Effector memory CD8-positive, alpha-beta T cell (primary cell): Measurements from ENCODE around the gene TLCD3B.
"Not testable (repeated sequence)": the region's sequence is repeated elsewhere in the genome, so short reads cannot be mapped to it uniquely, and the experiment has no call there.

ENCODE experiments used
- ATAC-seq: fragments of 150-1000 bp; cut with Tn5 transposase; replicated peaks from 2 replicates; pipeline ENCODE4 v1.10.0; 2021; ENCODE audit warnings: mild to moderate bottlenecking, moderate library complexity
- DNase-seq, 3 experiments: peaks; one replicate each; pipeline ENCODE4 v3.0.0; 2021
- H3K27ac Mint-ChIP-seq, 2 donors: one replicate each; pipeline ENCODE4 v1.8.0; 2022; ENCODE audit warnings: mild to moderate bottlenecking in 2 of 2, mixed read lengths in 2 of 2, moderate library complexity in 2 of 2
- H3K27me3 Mint-ChIP-seq, 2 donors: one replicate each; pipeline ENCODE4 v1.8.0; 2022; ENCODE audit warnings: mixed read lengths in 2 of 2
- H3K36me3 Mint-ChIP-seq: one replicate; pipeline ENCODE4 v1.8.0; 2022; ENCODE audit warnings: mild to moderate bottlenecking, moderate library complexity, mixed read lengths; ENCODE audit not compliant: insufficient read depth
- H3K4me1 Mint-ChIP-seq, 2 donors: one replicate each; pipeline ENCODE4 v1.8.0; 2022; ENCODE audit warnings: low read depth in 2 of 2, mixed read lengths in 2 of 2
- H3K4me3 Mint-ChIP-seq, 2 donors: one replicate each; pipeline ENCODE4 v1.8.0; 2022; ENCODE audit warnings: mild to moderate bottlenecking in 2 of 2, mixed read lengths in 2 of 2, moderate library complexity in 2 of 2
- H3K9me3 Mint-ChIP-seq, 2 donors: one replicate each; pipeline ENCODE4 v1.8.0; 2022; ENCODE audit warnings: mixed read lengths in 2 of 2

TLCD3B gene

DNA sequence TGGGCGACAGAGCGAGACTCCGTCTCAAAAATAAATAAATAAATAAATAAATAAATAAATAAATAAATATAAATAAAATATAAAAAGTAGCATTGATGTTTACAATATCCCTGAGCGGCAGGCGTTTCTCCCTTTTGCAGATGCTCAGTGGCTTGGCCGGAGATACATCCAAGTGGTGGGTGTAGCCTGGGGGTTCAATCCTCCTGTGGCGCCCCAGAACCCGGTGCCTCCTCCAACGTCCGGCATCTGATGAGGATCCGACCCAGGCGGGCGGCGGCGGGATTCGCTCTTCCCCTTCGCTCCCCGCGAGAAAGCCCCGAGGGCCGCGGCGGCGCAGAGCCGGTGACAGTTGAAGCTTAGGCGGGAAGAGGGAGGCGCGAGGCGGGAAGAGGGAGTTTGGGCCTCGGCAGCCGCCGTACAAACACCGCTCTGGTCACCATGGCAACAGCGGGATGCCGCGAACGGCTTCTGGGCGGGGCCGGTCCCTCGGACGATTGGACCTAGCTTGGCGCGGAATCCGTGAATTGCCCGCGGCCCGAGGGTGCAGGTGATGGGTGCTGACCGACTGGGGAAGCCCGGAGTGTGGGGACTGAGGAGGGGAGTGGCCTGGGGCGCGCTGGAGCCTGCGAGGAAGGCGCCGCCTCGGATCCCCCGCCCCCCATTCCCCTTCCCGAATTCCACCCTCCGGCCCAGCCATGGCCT is 21.8 kb upstream of the TLCD3B start:
- Mint-ChIP-seq H3K4me3 (peak overlapping the region; percentile 82 to 87), H3K4me1 (peaks cover 11 to 14% of the 10 kb centered on the region in 2 donors), H3K9me3 (no peaks in the 10 kb centered on the region), H3K27me3 (no peaks in the 10 kb centered on the region), H3K36me3 (peaks cover 22% of the 10 kb centered on the region), H3K27ac (peak overlapping the region; percentile 77 to 91)
- ATAC-seq (peak; percentile 87), DNase-seq (peak; percentile 83 to 84 (median 84))

DNA sequence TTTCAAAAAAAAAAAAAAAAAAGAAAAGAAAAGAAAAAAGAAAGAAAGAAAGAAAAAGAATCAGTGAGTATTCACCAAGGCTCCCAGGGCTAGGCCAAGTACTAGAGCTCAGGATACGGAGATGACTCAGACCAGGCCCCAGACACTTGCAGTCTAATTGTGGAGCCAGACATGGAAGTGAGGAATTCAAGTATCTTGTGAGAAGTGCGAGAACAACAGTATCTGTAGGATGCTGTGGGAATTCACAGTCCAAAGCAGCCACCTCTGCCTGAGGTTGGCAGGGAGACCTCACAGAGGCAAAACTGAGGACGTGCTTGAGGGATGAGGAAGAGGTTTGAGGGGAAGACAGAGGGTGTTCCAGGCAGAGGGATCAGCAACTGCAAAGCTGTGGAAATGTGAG is 20.4 kb upstream of the TLCD3B start:
- DNase-seq (no peak), ATAC-seq (no peak)
- Mint-ChIP-seq H3K4me1 (peaks cover 11 to 14% of the 10 kb centered on the region in 2 donors), H3K9me3 (no peaks in the 10 kb centered on the region), H3K27ac (no peak overlapping the region), H3K36me3 (peaks cover 25% of the 10 kb centered on the region), H3K4me3 (peak overlapping the region; percentile 49 to 63), H3K27me3 (no peaks in the 10 kb centered on the region)

DNA sequence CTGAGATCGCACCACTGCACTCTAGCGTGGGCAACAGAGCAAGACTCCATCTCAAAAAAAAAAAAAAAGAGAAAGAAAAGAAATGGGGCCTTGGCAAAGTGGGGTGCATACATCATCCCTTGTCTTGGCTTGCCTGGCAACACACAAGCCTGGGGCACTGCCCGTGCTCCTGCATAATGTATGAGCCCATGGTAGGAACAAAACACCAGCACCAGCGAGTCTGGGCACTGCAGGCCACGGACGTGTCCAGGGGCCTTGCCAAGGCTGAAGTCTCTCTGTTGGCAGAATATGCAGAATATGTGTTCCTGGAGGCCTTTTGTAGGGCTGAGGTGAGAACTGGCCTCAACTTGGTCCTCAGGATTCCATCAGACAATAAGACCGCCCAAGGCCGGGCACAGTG is 18.8 kb upstream of the TLCD3B start:
- DNase-seq (no peak), ATAC-seq (no peak)
- no peak overlapping the region for H3K27ac Mint-ChIP-seq
- no peak overlapping the region for H3K4me3 Mint-ChIP-seq
- H3K9me3 Mint-ChIP-seq, result no peaks in the 10 kb centered on the region
- H3K27me3 Mint-ChIP-seq, result no peaks in the 10 kb centered on the region
- H3K36me3 Mint-ChIP-seq, result peaks cover 29% of the 10 kb centered on the region
- H3K4me1 Mint-ChIP-seq, result peaks cover 11 to 13% of the 10 kb centered on the region in 2 donors

DNA sequence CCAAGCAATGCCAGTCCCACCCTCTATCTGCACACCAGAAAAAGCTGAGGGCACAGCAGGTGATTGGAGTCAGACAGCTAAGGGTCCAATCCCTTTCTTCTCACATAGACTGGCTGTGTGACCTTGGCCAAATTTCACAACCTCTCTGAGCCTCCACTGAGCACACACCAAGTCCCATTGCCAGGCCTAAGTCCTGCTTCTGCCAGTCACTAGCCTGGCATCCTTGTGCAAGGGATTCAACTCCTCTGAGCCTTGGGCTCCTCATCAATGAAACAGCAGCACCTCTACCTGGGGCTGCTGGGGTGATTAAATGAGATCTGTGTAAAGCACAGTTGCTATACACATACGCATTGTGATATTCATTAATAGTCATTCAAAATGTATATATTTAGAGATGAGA is 15.5 kb upstream of the TLCD3B start:
- H3K4me1 Mint-ChIP-seq, result peaks cover 0 to 5% of the 10 kb centered on the region in 2 donors
- H3K27ac Mint-ChIP-seq, result no peak overlapping the region
- no peaks in the 10 kb centered on the region for H3K9me3 Mint-ChIP-seq
- H3K36me3 Mint-ChIP-seq, result peaks cover 11% of the 10 kb centered on the region
- ATAC-seq (no peak), DNase-seq (no peak)
- H3K27me3 Mint-ChIP-seq, result no peaks in the 10 kb centered on the region
- H3K4me3 Mint-ChIP-seq, result no peak overlapping the region

DNA sequence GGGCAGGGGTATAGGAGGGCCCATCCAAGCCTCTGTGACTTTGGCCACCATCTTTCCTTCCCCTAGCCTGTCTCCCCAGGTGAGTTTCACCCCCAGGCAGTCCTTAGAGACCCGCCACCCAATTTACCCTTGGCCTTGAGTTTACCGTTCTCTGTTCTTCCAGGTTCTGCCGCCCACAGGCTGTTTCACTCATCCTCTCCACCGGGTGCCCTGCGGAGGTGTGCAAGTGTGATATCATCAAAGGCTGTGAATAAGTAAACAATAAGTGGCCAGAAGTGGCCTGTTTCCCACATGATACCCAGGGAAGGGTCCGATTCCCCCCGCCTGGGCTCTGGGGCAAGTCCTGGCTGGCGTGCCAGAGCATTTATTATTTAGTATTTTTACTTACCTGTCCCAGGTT is 15.1 kb upstream of the TLCD3B start:
- DNase-seq, result no peak
- H3K27me3 Mint-ChIP-seq, result no peaks in the 10 kb centered on the region
- no peaks in the 10 kb centered on the region for H3K9me3 Mint-ChIP-seq
- no peak overlapping the region for H3K27ac Mint-ChIP-seq
- H3K36me3 Mint-ChIP-seq, result peaks cover 9% of the 10 kb centered on the region
- H3K4me3 Mint-ChIP-seq, result no peak overlapping the region
- H3K4me1 Mint-ChIP-seq, result peaks cover 0 to 5% of the 10 kb centered on the region in 2 donors
- ATAC-seq, result no peak

DNA sequence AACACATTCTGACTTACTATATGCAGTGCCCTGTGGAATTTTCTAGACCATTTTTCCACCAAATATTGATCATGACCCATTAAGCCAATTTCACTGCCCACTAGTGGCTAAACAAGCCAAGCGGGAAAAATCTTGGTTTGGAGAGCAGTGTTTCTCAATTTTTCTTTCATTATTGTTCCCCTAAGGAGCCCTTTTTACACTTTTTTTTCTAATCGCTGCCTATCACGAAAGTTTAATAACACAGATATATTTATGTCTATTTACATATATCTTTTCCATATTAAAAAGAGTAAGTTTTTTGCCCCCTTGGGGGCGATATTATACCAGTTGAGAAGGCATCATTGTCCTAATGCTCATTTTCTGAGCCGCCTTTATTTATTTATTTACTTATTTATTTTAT is 10.8 kb upstream of the TLCD3B start:
- no peak for DNase-seq
- no peak overlapping the region for H3K4me3 Mint-ChIP-seq
- peaks cover 6 to 9% of the 10 kb centered on the region in 2 donors for H3K27me3 Mint-ChIP-seq
- ATAC-seq, result no peak
- peaks cover 7% of the 10 kb centered on the region for H3K36me3 Mint-ChIP-seq
- H3K4me1 Mint-ChIP-seq, result peaks cover 0 to 5% of the 10 kb centered on the region in 2 donors
- no peaks in the 10 kb centered on the region for H3K9me3 Mint-ChIP-seq
- no peak overlapping the region for H3K27ac Mint-ChIP-seq

DNA sequence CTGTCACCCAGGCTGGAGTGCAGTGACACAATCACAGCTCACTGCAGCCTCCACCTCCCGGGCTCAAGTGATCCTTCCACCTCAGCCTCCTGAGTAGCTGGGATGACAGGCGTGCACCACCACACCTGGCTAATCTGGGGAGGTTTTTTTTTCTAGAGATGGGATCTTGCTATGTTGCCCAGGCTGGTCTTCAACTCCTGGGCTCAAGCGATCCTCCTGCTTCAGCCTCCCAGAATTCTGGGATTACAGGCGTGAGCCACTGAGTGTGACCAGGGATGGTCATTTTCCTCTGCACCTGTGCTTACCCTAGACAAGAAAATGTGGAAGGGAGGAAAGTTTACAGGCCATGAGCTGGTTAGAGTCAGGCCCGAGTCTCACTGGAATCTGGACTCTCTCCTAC is 9.6 kb upstream of the TLCD3B start:
- peak overlapping the region in 1 of 2 donors; percentile 69 for H3K27ac Mint-ChIP-seq
- not testable (repeated sequence) for DNase-seq

DNA sequence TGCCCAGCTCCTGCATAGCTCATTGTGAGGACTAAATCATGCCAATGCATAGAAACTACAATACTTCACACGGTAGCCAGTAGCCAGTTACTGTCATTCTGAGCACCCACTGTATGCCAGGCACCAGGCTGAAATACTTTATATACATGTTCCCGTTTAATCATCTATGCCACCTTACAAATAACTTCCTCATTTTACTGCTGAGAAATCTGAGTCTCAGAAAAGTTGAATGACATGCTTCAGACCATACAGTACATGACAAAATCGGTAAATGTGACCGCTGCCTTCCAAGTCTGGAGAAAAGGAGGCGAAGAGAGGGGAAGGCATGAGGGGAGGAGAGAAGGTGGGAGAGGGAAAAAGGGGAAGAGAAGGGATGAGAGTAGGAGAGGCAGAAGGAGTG is 9.2 kb upstream of the TLCD3B start:
- H3K9me3 Mint-ChIP-seq, result no peaks in the 10 kb centered on the region
- no peak overlapping the region for H3K4me3 Mint-ChIP-seq
- peaks cover 5% of the 10 kb centered on the region for H3K36me3 Mint-ChIP-seq
- no peak for DNase-seq
- ATAC-seq, result no peak
- peaks cover 11 to 17% of the 10 kb centered on the region in 2 donors for H3K27me3 Mint-ChIP-seq
- H3K27ac Mint-ChIP-seq, result peak overlapping the region in 1 of 2 donors; percentile 69
- H3K4me1 Mint-ChIP-seq, result peaks cover 0 to 3% of the 10 kb centered on the region in 2 donors

More for the DNA sequence above, 9.6 kb upstream of the TLCD3B start:
- not testable (repeated sequence) for H3K9me3 Mint-ChIP-seq, ATAC-seq, H3K4me1 Mint-ChIP-seq, H3K4me3 Mint-ChIP-seq, H3K36me3 Mint-ChIP-seq
- peaks cover 6 to 12% of the 10 kb centered on the region in 2 donors for H3K27me3 Mint-ChIP-seq

DNA sequence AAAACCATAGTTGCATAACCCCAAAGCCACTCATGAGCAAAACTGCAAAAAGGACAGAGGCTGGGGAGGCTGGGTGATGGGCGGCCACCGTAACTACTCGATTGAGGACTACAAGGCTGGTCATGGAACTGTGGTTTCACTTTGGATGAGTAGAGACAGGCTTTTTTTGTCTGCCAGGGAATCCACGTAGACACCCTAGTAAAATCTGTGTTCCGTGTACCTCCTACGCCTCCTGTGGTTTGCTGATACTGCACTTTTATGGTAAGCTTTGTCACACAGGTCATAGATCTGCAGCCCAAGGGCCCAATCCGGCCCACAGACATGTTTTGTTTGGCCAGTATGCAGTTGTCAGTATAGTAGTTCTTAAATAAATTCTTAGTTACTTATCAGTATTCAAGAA is 2.2 kb upstream of the TLCD3B start:
- DNase-seq (no peak), ATAC-seq (no peak)
- Mint-ChIP-seq H3K9me3 (no peaks in the 10 kb centered on the region), H3K36me3 (no peaks in the 10 kb centered on the region), H3K4me3 (no peak overlapping the region), H3K27ac (no peak overlapping the region), H3K4me1 (peaks cover 5 to 8% of the 10 kb centered on the region in 2 donors), H3K27me3 (peaks cover 54 to 73% of the 10 kb centered on the region in 2 donors)

DNA sequence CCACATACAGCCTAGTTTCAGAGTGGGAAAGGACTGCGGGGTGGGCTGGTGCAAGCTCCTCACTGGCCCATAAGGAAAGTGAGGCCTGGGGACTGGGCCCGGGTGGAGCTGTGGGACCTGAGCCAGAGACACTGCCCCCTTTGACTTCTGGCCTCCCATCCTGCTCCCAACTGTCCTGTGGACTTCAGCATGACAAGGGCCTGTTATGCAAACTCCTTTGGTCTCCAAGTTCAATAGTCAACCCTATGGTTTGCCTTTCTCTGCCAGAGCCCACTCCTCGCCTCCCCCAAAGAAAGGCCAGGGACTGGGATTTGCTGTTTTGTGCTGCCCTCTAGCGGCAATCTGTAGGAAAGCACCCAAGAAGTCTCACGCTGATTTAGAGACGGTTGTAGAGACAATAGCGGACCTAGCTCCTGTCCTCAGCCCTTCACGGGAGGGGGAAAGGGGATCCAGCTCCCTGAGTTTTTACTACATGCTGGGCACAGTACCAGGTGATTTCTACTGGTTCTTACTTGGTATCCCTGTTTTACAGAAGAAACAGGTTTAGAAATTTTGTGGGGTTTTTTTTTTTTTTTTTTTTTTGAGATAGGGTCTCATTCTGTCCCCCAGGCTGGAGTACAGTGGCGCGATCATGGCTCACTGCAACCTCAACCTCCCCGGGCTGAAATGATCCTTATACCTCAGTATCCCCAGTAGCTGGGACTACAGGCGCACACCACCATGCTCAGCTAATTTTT is 1.2 kb upstream of the TLCD3B start:
- peaks cover 5 to 8% of the 10 kb centered on the region in 2 donors for H3K4me1 Mint-ChIP-seq
- DNase-seq, result peak; percentile 50 to 65 (median 57)

DNA sequence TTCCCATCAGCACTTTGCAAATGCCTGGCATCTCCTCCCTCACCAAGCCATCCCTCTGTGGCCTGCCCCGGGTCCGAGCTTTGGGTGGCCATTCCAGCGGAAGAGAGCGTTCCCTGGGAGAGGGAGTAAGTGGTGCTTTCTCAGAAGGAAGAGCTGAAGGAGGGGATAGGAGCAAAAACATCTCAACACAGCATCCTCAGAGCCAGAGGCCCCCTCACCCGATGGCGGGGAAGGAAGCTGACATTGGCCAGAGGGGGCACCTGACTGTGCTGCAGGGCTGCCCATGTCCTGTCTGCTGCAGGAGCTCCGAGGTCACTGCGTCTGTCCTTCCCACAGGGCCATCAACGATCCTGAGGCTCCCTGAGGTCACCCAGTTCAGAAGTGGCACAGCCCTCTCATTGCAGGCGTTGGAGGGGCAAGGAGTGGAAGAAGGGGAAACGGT is 427 bp upstream of the TLCD3B start:
- ATAC-seq (no peak), DNase-seq (no peak)
- Mint-ChIP-seq H3K4me1 (peaks cover 5 to 8% of the 10 kb centered on the region in 2 donors), H3K36me3 (no peaks in the 10 kb centered on the region), H3K9me3 (no peaks in the 10 kb centered on the region), H3K4me3 (peak overlapping the region in 1 of 2 donors; percentile 25), H3K27ac (no peak overlapping the region), H3K27me3 (peaks cover 71 to 90% of the 10 kb centered on the region in 2 donors)

More for the DNA sequence above, 1.2 kb upstream of the TLCD3B start:
- no peaks in the 10 kb centered on the region for H3K9me3 Mint-ChIP-seq
- H3K27me3 Mint-ChIP-seq, result peaks cover 64 to 83% of the 10 kb centered on the region in 2 donors
- no peaks in the 10 kb centered on the region for H3K36me3 Mint-ChIP-seq
- H3K4me3 Mint-ChIP-seq, result peak overlapping the region; percentile 40 to 54
- ATAC-seq, result peak; percentile 69
- H3K27ac Mint-ChIP-seq, result no peak overlapping the region

DNA sequence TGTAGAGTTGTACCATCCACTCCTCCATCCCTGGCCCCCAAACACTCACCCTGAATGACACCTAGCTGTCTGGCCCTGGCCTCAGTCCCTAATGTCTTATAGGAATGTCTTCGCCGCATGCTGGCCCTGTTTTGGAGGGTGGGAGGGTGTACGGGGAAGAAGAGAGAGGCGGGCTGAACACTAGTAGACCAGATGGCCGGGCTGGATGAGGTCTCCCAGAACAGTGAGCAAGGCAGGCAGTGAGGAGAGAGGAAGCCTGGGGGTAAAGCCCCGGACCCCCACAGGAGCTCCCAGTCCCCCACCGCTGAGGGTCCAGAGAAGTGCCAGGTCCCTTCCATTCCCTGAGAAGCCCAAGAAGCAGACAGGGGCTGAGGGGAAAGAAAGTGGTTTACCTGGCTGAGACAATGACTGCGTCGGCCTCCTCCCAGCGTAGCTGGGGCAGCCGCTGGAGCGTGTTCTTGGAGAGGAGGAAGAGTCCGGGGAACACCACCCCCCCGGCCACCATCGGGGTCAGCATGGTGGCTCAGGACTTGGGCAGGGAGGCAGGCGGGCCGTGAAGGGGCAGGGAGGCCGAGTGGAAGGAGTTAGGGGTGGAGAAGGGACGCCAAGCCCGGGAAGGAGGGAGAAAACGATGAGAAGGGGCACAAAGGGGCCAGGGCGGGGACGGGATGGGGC is 923 bp downstream of the TLCD3B start:
- Mint-ChIP-seq H3K9me3 (no peaks in the 10 kb centered on the region), H3K4me1 (peaks cover 5 to 8% of the 10 kb centered on the region in 2 donors), H3K27ac (no peak overlapping the region), H3K4me3 (peak overlapping the region; percentile 40 to 71), H3K36me3 (no peaks in the 10 kb centered on the region), H3K27me3 (peaks cover 74 to 95% of the 10 kb centered on the region in 2 donors)
- no peak for DNase-seq
- no peak for ATAC-seq

DNA sequence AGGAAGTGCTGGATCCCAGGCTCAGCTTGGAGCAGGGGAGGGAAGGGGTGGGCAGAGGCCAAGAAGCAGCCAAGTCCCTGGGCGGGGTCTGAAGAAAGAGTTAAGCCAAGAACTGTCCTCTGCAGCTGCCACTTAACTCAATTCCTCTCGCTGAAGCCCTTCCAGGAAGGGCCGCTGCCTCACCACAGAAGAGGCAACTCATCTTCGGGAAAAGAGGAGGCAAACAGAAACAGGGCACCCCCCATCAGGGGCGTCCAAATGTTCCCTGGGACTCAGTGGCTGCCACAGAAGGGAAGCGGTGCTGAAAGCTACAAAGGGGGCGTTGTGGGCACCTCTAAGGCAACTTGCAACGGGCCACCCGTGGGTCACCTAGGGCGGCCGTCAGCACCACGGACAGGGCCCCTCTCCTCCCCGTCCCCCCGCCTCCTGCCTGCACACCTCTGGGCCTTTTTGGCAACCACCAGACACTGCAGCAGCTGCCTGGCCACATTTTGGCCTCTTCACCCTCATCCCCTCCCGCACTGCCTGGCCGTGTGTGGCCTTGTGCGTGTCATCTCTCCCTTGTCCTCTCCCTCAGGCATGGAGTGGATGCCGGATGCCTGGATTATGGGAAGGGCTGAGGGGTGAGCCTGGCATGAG is 2.5 kb downstream of the TLCD3B start:
- no peaks in the 10 kb centered on the region for H3K36me3 Mint-ChIP-seq
- H3K9me3 Mint-ChIP-seq, result no peaks in the 10 kb centered on the region
- peaks cover 5 to 9% of the 10 kb centered on the region in 2 donors for H3K4me1 Mint-ChIP-seq
- peak; percentile 37 for ATAC-seq
- H3K27ac Mint-ChIP-seq, result no peak overlapping the region
- H3K4me3 Mint-ChIP-seq, result peak overlapping the region in 1 of 2 donors; percentile 43
- H3K27me3 Mint-ChIP-seq, result peaks cover 70 to 93% of the 10 kb centered on the region in 2 donors
- no peak for DNase-seq
